AG04450 (cell line): Measurements from ENCODE around the gene SLF1. TPM values are rescaled to one million over a fixed set of nuclear protein-coding genes. Genes with fewer than 3 reads are reported as not detected.

Experiments
- CTCF ChIA-PET: fragments of 300-600, 350-600 bp; formaldehyde crosslinking; extraction: SDS; loops from one replicate; lab custom pipeline; 2022; ENCODE audit warnings: antibody characterized with exemption, inconsistent platforms; lab: Charles Lee
- POLR2A ChIA-PET: fragments of 350-600 bp; formaldehyde crosslinking; extraction: SDS; loops from one replicate; lab custom pipeline; 2021; ENCODE audit warnings: antibody characterized with exemption, inconsistent platforms; lab: Yijun Ruan, JAX
- DNase-seq: peaks from one replicate; pipeline ENCODE4 v3.0.0-alpha.2; 2011; ENCODE audit warnings: low read depth, low spot score
- H3K27ac ChIP-seq: one replicate; pipeline ENCODE4 v1.5.1; 2012; ENCODE audit warnings: low read depth, low read length, control low read depth
- H3K27me3 ChIP-seq: one replicate; pipeline ENCODE4 v1.6.0; 2012; ENCODE audit warnings: low read length; ENCODE audit not compliant: control insufficient read depth, insufficient read depth
- H3K4me3 ChIP-seq: 2 replicates; pipeline ENCODE4 v1.5.1; 2011; ENCODE audit warnings: mild to moderate bottlenecking, low read depth, low read length, control low read depth
- H3K9me3 ChIP-seq: 2 replicates; pipeline ENCODE4 v1.5.1; 2012; ENCODE audit warnings: low read length; ENCODE audit not compliant: control insufficient read depth, insufficient read depth
- polyA plus RNA-seq: library from polyadenylated mRNA; depleted of rRNA; stranded (reverse); fragments of >200 nt; gene quantifications from 2 replicates; pipeline ENCODE4 v1.2.3, GENCODE V29; 2011
- TF ChIP-seq, protein P1 (sequence below): IDR thresholded peaks from 2 replicates; pipeline ENCODE4 v1.5.1; 2011; ENCODE audit warnings: low read depth, low read length, control low read depth, inconsistent platforms

SLF1 gene
- polyA plus RNA-seq, 1 experiment: 3.6 TPM

DNA sequence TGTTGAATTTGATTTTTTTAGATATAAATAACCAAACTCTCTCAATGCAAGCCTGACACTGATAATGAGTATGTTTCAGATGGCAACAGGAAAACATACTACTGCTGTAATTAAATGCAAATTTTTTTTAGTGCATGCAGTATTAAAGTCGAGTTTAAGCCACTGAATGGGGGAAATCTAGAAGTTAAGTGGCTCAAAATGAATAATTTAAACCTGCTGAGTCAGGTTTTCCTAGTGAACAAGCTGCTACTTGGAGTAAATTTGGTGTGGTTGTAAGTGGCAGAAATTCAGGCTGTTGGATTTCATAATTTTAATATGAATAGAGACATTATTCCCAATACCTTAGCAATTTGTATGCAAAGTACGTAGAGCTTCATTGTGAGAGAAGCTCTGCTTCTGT lies 121.8 kb downstream of the SLF1 start:
- Histone ChIP-seq H3K9me3 (no peaks in the 10 kb centered on the region), H3K27ac (no peak overlapping the region), H3K27me3 (no peaks in the 10 kb centered on the region), H3K4me3 (no peak overlapping the region)
- ChIA-PET POLR2A (no interaction called here), CTCF (no interaction called here)
- TF ChIP-seq, protein P1, sequence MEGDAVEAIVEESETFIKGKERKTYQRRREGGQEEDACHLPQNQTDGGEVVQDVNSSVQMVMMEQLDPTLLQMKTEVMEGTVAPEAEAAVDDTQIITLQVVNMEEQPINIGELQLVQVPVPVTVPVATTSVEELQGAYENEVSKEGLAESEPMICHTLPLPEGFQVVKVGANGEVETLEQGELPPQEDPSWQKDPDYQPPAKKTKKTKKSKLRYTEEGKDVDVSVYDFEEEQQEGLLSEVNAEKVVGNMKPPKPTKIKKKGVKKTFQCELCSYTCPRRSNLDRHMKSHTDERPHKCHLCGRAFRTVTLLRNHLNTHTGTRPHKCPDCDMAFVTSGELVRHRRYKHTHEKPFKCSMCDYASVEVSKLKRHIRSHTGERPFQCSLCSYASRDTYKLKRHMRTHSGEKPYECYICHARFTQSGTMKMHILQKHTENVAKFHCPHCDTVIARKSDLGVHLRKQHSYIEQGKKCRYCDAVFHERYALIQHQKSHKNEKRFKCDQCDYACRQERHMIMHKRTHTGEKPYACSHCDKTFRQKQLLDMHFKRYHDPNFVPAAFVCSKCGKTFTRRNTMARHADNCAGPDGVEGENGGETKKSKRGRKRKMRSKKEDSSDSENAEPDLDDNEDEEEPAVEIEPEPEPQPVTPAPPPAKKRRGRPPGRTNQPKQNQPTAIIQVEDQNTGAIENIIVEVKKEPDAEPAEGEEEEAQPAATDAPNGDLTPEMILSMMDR: no peak
- no peak for DNase-seq

DNA sequence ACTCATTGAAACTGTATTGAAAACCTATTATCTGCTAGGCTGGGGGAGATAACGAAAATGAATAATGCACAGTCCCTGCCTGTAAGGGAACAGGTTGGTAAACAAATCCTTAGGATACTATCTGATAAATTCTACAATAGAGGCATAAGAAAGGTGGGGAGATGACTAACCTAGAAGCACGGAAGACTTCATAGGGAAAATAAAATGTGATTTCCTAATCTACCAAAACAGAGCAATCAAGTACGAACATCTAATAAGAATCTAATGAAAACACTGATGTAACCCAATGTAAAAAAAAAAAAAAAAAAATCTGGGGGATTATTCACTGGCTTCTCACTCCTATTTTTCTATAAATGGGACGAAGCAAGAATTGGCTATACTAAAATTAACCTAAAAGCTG lies 124.4 kb downstream of the SLF1 start:
- H3K27ac ChIP-seq: no peak overlapping the region
- TF ChIP-seq, protein P1: no peak
- ChIA-PET POLR2A (no interaction called here), CTCF (no interaction called here)
- no peak for DNase-seq
- H3K4me3 ChIP-seq: no peak overlapping the region
- no peaks in the 10 kb centered on the region for H3K9me3 ChIP-seq
- H3K27me3 ChIP-seq: no peaks in the 10 kb centered on the region

DNA sequence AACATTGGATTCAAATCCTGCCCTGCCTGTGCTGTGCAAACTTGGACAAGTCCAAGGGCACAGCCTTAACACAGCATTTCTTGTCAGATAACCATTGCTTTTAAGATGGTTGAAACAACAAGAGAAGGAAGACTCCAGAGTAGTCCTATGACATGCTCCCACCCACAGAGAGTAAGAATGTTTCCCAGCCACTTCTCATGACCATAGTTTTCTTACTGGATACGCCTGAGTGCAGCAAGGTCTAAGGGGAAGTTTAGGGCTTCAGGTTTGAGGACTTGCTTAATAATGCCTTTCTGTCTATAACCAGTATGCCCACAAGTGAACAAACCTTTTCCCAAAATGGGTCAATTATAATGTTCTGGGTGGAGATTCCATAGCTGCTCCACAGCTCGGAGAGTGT lies 126.4 kb downstream of the SLF1 start:
- ChIA-PET POLR2A (no interaction called here), CTCF (no interaction called here)
- no peaks in the 10 kb centered on the region for H3K9me3 ChIP-seq
- no peak for DNase-seq
- H3K27ac ChIP-seq: no peak overlapping the region
- TF ChIP-seq, protein P1: no peak
- no peaks in the 10 kb centered on the region for H3K27me3 ChIP-seq
- no peak overlapping the region for H3K4me3 ChIP-seq

DNA sequence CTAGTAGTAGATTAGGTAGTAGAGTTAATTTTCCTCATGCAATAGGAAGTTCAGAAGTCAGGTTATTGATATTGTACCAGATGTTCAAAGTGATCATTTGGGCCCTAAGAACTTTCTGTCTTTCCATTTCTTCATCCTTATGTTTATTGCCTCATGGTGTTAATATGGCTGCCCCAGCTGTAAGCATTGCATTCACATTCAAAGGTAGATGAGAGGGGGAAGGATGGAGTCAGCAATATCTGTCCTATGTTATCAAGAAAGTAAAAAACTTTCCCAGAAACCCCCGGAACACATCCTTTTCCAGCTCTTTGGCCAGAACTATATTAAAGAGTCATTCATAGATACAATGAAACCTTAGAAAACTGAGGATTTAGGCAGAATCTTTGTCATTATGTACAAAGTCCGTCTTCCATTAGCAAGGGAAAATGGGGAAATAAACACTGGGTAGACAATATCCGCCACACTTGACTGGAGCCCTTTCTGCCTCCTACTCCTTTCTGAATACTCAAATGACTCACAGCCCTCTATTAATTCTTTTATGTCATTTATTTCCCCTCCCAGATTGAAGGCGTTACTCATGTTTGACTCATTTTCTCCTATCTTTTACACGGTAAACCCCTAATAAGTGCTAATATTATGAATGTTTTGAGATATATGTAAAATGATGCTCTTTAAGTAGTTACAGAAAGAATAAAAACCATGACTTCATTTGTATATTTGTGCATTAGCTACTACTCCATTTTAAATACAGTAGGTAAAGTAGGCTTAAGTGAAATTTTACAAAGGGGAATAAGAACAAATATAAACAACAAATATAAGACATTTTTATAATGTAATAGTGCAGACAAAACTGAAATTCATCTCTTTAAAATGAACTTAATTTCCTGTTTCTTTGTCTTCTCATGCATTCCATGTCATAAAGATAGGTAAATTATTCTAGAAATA lies 127.6 kb downstream of the SLF1 start:
- H3K27ac ChIP-seq: no peak overlapping the region
- DNase-seq: no peak
- no peaks in the 10 kb centered on the region for H3K27me3 ChIP-seq
- no peaks in the 10 kb centered on the region for H3K9me3 ChIP-seq
- TF ChIP-seq, protein P1: no peak
- CTCF ChIA-PET: interaction anchor here (3.2 kb wide), 1 partner anchor 8 kb away, joined by 21 read pairs; no protein-coding TSS in a partner anchor
- POLR2A ChIA-PET: no interaction called here
- H3K4me3 ChIP-seq: no peak overlapping the region

DNA sequence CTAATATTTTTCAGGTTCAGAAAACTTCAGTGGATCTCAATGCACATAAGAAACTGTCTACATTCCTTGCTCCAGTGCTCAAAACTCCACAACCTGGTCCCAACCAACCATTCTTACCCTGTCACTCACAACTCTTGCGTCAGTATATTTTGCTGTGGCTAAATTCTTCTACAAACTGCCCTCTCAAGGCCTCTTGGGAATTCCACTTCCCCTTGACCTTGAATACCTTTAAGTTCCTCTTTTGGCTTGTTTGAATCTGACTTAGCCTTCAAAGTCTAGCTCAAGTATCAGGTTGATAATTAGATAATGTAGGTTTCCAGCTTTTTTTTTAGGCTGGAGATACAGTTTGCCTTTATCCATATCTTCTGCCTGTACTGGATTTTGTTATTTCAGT lies 128.3 kb downstream of the SLF1 start:
- Histone ChIP-seq H3K27me3 (no peaks in the 10 kb centered on the region), H3K27ac (no peak overlapping the region), H3K9me3 (no peaks in the 10 kb centered on the region), H3K4me3 (no peak overlapping the region)
- ChIA-PET POLR2A (no interaction called here), CTCF (interaction anchor here (3.2 kb wide), 1 partner anchor 9 kb away, joined by 21 read pairs; no protein-coding TSS in a partner anchor)
- TF ChIP-seq, protein P1: no peak
- DNase-seq: no peak
